D721Med (cell line): Measurements from ENCODE around the gene FOXP4.

ENCODE experiments used
- DNase-seq: peaks from one replicate; pipeline ENCODE4 v3.0.0; 2011; ENCODE audit warnings: low spot score; ENCODE audit not compliant: insufficient read length
- FAIRE-seq: peaks from 2 replicates; lab custom pipeline; 2011; peaks lifted over from hg19 to GRCh38; lab: Jason Lieb, UNC
- CTCF ChIP-seq: IDR thresholded peaks from 2 replicates; pipeline ENCODE4 v1.5.1; 2012; ENCODE audit warnings: mild to moderate bottlenecking, control low read depth; ENCODE audit not compliant: insufficient read depth; ENCODE audit errors: missing control alignments

FOXP4 gene

DNA sequence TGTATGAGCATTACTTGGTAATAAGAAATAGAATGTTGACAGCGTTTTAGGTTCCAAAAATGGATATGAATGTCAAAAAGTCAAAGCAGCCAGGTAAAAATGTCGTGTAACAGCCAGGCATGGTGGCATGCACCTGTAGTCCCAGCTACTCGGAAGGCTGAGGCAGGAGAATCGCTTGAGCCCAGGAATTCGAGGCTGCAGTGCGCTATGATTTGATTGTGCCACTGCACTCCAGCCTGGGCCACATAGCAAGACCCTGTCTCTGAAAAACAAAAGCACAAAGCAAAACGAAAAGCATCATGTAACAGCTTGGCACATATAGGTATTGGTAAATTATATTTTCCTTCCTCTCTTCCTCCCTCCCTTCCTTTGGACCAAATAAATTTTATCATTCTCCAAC is 16.2 kb upstream of the FOXP4 start:
- FAIRE-seq = no peak

GRCh38 chr6:41530476-41530875 is 15.7 kb upstream of the FOXP4 start:
- no peak for DNase-seq
- TF ChIP-seq CTCF = no peak
- FAIRE-seq = no peak

More for the DNA sequence above, 16.2 kb upstream of the FOXP4 start:
- TF ChIP-seq CTCF = no peak
- DNase-seq = no peak

GRCh38 chr6:41531016-41531415 is 15.2 kb upstream of the FOXP4 start:
- FAIRE-seq (no peak), DNase-seq (no peak)
- no peak for TF ChIP-seq CTCF

DNA sequence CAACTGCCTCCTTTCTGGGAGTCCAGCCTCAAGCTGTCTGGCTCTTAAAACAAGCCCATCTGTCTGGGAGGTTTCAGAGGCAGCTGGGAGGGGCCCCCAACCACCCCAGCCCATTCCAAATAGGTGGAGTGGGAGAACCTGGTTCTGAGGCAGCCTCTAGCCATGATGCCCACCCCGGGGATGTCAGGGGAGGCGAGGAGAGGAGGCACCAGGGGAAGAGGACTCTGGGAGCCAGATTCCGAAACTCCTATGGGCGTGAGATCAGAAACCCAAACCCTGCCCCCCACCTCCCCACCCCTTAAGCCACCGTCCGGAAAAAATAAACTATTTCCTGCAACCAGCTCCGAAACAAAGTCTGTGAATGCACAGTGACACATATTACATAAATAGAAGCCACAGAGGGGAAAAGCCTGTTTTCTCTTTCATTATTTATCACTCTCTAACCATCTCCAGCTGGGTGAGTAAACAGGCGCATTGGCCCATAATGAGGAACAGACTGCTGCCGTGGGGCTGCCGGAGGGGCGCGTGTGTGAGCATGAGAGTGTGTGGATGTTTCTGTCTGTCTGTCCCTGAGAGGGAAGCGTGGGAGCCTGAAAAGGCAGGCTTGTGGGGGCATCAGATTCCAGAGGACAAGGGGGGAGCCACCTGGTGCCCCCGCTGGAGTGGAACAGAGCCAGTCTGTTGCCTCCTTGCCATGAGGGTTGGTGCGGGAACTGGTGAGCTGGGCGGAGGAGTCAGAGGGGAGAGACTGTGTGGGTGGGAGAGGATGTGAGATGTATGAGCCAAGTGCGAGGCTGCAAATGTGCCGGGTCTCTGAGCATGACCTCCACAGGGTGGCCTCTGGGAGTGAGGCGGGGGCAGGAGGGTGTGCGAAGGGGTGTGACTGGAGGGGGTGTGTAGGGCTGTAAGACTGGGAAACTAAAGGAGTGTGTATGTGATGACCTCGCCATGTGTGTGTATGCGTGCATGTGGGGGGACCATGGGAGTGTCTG is 14.3 kb upstream of the FOXP4 start:
- DNase-seq = no peak
- TF ChIP-seq CTCF = no peak
- FAIRE-seq = no peak

DNA sequence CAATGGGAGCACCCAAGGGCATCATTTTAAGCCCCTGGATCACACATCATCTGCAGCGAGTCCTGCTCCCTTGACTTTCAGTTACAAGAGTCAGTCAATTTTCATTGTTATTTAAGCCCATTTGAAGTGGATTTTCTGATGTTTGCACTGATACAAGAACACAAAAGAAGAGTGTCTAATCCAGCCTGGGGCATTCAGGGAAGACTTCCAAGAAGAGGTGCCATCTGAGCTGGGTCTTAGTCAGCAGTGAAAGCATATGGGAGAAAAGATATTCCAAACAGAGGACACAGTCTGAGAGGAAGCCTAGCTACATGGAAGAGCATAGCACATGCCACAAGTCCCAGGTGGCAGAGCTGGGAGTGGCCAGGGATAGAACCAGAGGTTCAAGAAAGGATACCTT is 10.4 kb upstream of the FOXP4 start:
- DNase-seq = no peak
- TF ChIP-seq CTCF = no peak
- FAIRE-seq = no peak

- FAIRE-seq = no peak
- DNase-seq = no peak
- no peak for TF ChIP-seq CTCF
These were observed 9.1 kb upstream of the FOXP4 start for GRCh38 chr6:41536795-41537758.
